HG03342 (cell line): ENCODE results near the gene NR2C1.
"Not testable (repeated sequence)": the region's sequence is repeated elsewhere in the genome, so short reads cannot be mapped to it uniquely, and the experiment has no call there.

Experiments used
- ATAC-seq: cut with Tn5 transposase; IDR thresholded peaks from one replicate; pipeline ENCODE4 v1.9.1; 2021; ENCODE audit warnings: mild to moderate bottlenecking, moderate library complexity; ENCODE audit not compliant: unreplicated experiment

NR2C1 gene

DNA sequence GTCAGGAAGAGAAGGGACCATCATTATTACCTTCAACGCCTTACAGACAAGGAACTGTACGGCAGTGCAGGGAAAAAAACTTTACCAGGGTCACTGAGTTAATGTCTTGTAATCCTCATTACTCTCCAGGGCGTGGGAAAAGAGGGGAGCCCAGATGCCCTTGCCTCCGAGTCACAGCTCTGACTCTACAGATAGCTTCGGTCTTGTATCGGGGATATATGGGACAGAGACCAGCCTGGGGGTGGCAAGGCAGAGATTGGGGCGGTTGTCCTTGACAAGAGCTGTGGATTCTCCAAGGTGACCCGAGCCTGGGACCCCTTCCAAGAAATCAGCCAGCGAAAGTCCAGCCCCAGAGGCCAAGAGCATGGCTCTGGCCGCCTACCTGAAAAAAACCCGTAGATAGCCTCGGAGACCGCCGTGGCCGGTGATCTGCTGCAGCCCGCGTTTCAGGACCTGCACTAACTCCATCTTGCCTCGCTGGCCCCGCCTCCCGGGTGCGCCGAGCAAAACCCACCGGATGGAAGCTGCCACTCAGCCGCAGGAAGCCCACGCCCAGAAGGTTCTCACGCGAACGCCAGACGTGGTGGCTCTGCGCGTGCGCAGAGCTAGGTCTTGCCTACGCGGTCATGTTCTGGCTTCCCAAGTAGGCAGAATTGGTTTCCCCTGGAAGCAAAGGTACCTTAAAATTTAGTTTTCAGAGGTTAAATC lies 70.1 kb downstream of the NR2C1 start, which contains the start of gene NDUFA12:
NDUFA12 (minus strand) TSS at position 485 of the 708 bp plus-strand sequence; CDS start at position 468, 17 bp downstream.
- ATAC-seq: peak; percentile 99

DNA sequence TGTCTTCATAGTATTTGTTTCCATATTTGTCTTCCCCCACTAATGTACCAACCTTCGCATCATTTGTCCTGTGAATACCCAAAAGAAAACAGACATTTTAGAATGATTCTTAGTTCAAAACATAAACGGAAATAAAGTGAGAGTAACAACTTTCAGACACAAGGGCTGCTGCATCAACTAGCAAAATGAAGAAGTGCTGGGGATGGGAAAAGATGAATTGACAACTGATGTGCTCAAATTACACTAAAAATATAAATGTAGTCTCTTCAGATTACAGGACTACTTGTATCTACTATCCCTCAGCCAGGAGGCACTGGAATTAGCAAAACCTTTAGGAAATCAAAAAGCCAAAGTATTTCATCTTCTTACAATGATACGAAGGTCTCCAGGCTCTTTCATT lies 70.7 kb downstream of the NR2C1 start:
- ATAC-seq: no peak

DNA sequence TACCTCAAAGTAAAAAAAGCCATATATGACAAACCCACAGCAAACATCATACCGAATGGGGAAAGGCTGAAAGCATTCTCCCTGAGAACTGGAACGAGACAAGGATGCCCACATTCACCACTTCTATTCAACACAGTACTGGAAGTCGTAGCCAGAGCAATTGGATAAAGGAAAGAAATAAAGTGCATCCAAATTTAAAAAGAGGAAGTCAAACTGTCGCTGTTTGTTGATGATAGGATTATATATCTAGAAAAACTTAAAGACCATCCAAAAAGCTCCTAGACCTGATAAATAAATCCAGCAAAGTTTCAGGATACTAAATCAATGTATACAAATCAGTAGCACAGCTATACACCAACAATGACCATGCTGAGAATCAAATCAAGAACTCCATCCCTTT lies 75.1 kb downstream of the NR2C1 start:
- no peak for ATAC-seq

DNA sequence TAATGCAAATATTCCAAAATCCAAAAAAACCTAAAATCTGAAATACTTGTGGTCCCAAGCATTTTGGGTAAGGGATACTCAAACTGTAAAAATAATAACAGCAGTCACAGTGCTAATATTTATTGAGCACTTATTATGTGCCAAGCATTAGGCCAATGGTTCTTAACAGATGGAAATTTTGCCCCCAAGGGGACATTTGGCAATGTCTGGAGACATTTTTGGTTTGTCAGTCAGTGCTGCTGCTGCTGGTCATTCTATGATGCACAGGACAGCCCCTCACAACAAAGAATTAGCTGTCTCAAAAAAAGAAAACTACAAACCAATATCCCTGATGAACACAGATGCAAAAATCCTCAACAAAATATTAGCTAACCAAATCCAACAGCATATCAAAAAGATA lies 75.7 kb downstream of the NR2C1 start:
- ATAC-seq: no peak

DNA sequence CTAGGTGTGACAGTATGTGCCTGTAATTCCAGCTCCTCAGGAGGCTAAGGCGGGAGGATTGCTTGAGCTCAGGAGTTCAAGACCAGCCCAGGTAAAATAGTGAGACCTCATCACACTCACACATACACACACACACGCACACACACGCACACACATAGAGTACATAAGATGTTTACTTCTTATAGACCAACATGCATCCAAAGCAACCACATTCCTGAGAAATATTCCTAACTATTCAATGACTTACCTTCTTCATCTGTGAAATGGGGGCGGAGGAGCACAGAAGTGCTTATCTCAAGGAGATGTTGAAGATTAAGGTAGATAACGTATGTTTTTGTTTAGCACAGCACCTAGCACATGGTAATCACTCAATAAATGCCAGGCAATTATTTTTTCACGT lies 76.4 kb downstream of the NR2C1 start:
- ATAC-seq: no peak

DNA sequence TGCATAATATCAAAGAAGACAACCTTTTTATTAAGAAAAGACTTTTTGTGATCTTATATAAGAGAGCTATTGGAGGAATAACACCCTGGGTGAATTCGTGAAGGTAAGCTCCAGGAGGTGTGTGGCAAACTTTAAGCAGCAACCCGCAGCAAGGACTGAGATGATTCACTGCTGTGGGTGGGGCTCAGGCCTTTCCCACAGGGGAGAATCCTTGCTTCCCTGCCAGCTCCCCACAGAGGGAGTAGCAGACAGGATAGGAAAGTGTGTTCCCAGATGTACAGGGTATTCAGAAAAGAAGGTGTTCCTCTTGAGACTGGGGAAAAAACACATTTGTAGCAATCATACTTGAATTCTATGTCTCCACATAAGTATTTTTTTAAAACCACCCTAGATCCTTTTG lies 79.1 kb downstream of the NR2C1 start:
- no peak for ATAC-seq

DNA sequence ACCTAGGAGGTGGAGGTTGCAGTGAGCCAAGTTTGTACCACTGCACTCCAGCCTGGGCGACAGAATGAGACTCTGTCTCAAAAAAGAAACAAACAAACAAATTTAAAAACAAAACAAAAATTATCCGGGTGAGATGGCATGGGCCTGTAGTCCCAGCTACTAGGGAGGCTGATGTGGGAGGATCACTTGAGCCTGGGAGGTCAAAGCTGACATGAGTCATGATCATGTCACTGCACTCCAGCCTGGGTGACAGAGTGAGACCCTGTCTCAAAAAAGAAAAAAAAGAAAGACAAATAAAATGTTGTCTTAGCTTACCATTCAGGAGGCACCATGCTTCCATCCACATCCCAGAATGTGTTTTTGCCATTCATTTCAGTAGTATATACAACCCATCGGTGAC lies 79.6 kb downstream of the NR2C1 start:
- ATAC-seq: not testable (repeated sequence)

DNA sequence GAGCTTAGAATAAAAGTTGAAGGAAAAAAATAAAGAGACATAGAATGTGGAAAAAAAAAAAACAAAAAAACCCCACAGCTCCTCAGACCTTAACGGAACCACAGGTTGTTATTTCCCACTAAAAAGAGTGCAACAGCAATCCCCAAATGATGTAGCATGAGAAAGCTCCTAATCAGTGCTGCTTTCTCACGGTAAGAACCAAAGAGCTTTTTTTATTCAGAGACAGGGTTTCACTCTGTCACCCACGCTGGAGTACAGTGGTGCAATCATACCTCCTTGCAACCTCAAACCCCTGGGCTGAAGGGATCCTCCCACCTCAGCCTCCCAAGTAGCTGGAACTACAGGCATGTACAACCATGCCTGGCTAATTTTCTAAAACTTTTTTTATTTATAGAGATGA lies 83.2 kb downstream of the NR2C1 start:
- ATAC-seq: no peak

DNA sequence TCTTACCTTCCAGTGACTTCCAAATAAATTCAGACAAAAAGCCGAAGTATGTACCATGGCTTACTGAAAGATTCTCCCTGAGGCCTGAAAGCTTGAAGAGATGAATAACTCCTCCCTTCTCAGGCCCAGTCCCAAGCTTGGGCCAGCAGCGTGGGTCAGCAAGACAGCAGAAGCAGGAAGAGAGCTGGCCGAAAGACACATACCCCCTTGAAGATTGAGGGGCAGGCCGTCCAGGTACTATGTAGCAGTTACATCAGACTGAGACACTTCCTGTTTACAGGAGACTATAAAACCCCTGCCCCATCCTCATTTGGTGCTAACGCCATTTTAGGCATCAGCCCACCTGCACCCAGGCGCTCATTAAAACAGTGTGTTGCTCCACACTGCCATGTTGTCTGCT lies 84.9 kb downstream of the NR2C1 start:
- ATAC-seq: no peak

DNA sequence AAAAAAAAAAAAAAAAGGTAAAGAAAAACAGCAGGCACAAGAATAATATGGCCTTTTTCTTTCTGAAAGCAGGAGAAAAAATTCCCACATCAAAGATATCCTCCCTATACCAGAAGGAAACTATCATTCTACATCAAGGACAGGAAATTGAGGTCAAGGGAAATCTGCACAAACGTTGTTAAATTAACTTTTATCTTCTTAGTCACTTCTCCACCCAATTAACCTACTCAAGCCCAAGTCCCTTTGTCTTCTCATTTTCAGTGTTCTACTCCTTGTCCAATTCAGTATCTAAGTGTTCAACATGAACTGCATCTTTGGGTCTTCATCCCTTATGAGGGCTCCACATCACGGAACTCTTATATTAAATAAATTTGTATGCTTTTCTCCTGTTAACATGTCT lies 85.6 kb downstream of the NR2C1 start:
- ATAC-seq: no peak

DNA sequence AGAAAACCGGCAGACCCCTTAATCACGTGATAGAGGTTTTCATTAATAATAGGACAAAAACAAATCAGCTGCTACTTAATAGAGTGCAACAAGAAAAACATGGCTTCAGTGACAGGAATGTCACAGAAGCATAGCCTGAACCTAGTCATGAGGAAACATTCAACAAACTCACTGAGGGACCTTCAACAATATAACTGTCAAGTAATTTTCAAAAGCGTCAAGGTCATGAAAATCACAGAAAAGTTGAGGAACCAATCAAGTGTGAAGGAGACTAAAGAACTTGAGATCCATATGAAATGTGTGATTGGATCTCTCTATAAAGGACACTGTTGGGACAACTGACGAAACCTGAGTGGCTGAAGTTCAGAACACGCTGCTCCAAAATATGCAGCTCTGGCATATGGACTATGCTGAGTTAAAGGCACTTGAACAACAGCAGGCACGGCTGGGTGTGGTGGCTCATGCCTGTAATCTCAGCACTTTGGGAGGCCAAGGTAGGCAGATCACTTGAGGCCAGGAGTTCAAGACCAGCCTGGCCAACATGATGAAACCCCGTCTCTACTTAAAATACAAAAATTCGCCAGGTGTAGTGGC lies 86.2 kb downstream of the NR2C1 start:
- ATAC-seq: no peak

DNA sequence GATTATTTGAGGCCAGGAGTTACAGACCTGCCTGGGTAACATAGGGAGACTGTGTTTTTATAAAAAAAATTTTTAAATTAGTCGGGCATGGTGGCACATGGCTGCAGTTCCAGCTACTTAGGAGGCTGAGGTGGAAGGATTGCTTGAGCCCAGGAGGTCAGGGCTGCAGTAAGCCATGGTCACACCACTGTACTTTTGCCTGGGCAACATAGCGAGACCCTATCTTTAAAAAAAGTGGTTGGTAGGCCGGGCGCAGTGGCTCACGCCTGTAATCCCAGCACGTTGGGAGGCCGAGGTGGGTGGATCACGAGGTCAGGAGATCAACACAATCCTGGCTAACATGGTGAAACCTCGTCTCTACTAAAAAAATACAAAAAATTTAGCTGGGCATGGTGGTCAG lies 88.3 kb downstream of the NR2C1 start:
- ATAC-seq: not testable (repeated sequence)

DNA sequence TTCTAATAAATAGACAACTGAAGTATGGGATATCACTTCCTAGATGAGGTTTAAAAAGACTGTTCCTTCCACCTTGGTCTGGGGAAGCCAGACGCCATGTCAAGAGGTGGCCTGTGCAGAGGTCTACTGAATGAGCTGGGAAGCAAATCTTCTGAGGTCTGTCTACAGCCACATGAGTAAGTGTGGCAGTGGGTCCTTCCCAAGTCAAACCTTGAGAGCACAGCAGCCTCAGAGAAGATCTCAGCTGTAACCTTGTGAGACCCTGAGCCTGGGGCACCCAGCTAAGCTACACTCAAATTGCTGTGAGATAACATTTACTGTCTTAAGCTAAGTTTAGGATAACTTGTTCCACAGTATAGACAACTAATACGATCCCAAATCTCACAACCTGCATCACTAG lies 90.1 kb downstream of the NR2C1 start:
- no peak for ATAC-seq

DNA sequence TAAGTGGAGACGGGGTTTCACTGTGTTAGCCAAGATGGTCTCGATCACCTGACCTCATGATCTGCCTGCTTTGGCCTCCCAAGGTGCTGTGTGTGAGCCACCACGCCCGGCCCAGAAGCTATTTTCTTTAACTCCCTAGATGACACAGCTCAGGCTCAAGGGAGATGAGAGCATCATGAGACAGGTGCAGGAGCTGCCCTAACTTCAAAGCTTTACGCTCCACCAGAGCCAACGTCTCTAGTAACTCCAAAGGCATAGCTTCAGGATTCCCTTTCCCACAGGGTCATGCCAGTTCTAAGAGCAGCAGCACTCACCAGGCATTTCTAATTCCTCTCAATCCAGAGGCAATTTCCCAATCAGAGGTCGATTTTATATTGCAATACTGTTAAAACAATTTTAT lies 91.0 kb downstream of the NR2C1 start:
- no peak for ATAC-seq

DNA sequence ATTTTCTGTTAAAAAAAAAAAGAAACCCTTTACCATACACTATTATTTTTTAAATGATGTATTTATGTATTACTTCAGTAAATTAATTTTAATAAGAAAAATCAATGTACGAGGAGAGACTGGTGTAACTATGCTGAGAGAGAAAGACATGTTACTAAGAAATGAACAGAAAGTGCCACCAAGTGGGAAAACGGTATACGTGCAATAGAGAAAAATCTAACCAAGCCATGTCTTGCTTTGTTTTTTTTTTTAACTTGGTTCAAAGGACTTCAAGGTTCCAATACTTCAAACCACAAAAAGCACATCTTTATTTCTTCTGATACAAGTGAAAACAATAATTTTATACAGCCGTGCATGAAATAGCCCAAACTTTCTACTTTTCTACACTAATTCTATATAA lies 92.8 kb downstream of the NR2C1 start:
- no peak for ATAC-seq

DNA sequence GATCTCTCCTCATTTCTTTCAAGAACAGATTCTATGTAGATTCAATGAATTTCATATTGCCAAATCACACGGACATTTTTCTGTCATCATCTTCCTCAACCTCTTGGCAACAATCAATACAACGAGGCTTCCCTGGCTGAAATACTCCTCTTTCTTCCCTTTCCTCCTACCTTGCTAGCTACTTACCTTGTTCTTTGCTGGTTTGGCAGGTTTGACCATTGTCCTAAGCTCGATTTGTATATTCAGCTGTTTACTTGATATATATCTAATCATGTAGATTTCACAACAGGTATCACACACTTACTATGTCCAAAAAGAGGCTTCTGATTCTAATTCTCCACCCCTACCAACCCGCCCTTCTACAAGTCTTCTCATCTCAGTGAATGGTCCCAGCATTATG lies 93.5 kb downstream of the NR2C1 start:
- no peak for ATAC-seq

DNA sequence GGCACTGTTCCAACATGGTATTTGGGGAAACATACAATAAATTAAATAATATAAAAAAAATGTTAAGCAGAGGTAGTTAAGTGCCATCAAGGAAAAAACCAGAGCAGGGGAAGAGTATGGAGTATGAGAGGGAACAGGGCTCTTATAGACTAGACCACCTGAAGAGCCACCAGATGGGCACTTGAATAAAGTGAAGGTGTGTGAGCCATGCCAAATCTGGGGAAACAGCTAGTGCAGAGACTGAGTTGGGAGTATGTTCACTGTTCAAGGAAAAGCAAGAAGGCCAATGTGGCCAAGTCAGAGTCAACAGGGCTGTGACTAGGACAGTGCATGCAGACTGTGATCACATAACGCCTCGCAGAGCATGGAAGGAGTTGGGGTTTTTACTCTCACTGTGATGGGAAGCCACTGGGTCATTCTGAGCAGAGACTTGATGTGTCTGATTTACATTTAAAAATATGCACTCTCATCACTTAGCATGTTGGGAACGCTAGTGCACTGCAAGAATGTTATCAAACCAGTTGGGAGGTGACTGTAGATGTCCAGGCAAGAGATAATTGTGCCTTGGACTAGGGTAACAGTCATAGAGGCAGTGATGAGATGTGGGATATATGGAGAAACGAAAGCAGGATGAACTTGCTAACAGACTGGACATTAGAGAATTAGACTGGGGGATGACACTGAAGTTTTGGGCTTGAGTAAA lies 95.5 kb downstream of the NR2C1 start:
- ATAC-seq: no peak

DNA sequence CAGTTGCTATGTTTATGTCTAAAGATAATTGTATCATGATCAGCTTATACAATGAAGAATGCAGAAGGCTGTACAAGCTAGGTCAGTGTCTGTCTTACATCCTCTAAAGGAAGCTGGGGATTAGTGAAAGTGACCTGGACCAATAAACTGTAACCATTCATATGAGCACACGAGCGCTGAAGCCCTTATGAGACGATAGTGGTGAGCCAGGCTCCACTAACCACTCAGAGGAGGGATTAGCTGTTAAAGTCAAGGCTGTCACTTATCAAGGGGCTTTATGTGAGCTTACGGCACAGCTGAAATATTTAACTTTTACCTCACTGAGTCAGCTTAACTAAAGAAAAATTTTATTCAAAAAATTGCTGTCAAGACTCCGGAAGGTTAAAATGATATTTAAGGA lies 100.2 kb downstream of the NR2C1 start:
- ATAC-seq: no peak

DNA sequence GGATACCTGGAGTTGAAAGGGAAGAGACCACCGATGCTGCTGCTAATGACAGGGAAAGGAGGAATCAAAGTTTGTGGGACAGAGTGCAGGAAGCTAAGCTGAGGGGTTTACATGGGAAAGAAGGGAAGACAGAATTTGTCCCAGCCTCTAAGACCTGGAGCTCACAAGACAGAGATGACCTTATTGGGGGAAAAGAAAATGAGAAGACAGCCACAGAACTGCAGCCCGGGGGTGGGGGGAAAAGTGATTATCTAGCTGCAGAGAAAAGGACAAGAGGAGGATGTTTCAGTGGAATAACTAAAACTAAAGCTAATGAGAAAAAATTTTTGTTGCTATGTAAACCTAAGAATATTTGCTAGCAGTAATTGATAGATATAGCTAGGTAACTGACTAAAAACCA lies 100.6 kb downstream of the NR2C1 start:
- no peak for ATAC-seq

DNA sequence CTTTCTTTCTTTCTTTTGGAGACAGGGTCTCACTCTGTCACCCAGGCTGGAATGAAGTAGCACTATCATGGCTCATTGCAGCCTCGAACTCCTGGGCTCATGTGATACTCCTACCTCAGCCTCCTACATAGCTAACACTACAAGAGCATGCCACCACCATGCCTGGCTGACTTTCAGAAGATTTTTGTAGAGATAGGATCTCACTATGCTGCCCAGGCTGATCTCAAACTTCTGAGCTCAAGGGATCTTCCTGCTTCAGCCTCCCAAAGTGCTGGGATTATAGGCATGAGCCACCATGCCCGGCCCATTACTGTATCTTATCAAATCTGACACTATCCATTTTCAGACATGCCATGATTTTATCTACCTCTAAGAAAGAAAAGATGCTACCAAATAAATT lies 101.5 kb downstream of the NR2C1 start:
- no peak for ATAC-seq

DNA sequence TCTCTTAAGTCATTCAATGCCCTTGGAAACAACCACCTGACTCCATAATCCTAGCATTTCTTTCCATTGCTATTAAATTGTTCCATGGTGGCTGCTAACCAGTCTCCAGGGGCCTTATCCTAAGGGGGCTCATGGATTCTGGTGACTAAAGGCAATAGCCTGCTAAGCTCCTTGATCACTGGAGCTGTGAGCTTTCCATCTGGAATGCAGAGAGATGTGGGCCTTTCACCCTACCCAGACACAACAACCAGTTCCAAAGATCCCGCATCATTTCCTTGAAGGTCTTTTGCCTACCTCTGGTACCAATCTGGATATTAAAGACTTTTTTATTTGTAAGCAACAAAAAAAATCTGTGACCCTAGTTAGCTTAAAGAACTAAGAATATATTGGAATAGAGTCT lies 102.9 kb downstream of the NR2C1 start:
- ATAC-seq: no peak
